ENCODE results near the gene INPP5B.

The INPP5B gene

GRCh38 chr1:37828410-37829074 lies 118.3 kb downstream of the INPP5B start:
- no peak for DNase-seq

GRCh38 chr1:37825506-37825905 lies 121.3 kb downstream of the INPP5B start:
- DNase-seq, result no peak

- no peak for DNase-seq
These were observed 122.9 kb downstream of the INPP5B start for GRCh38 chr1:37824001-37824400.

- DNase-seq, result no peak
These were observed 123.7 kb downstream of the INPP5B start for GRCh38 chr1:37822906-37823815.

- DNase-seq, result no peak
These were observed 125.4 kb downstream of the INPP5B start for GRCh38 chr1:37821481-37821880.

GRCh38 chr1:37817481-37817880 lies 129.4 kb downstream of the INPP5B start:
- DNase-seq, result no peak

- no peak for DNase-seq
These were observed 132.6 kb downstream of the INPP5B start for GRCh38 chr1:37814252-37814651.

GRCh38 chr1:37813529-37814145 lies 133.2 kb downstream of the INPP5B start:
- DNase-seq, result no peak

GRCh38 chr1:37811027-37811655 lies 135.7 kb downstream of the INPP5B start:
- peak; percentile 85 for DNase-seq

Data from NCI-H1105 treated with DMSO at 0.1 percent for 48 hours (cell line).